GM12878 (cell line): Measurements from ENCODE around the gene NAP1L4. TPM values are rescaled to one million over a fixed set of nuclear protein-coding genes. Genes with fewer than 3 reads are reported as not detected.

Experiments used
- ATAC-seq: fragments of 200-7000 bp; cut with Tn5 transposase; 3 replicates; pipeline ENCODE4 v1.9.1; 2020; ENCODE audit warnings: mild to moderate bottlenecking, moderate library complexity
- BruUV-seq: library from RNA; stranded (reverse); fragments of 400-500 nt; replicated peaks from 2 replicates; lab custom pipeline; 2021; lab: Mats Ljungman, UMichigan
- CTCF ChIA-PET: fragments of 300-600 bp; sonication (Branson Sonifier 250); formaldehyde crosslinking; extraction: SDS; loops from one replicate; lab custom pipeline; 2021; ENCODE audit warnings: inconsistent platforms; lab: Yijun Ruan, JAX
- POLR2A ChIA-PET: fragments of 350-600 bp; formaldehyde crosslinking; extraction: SDS; loops from one replicate; lab custom pipeline; 2021; ENCODE audit warnings: inconsistent platforms; lab: Charles Lee
- RAD21 ChIA-PET: fragments of 300-600 bp; sonication (Branson Sonifier 250); formaldehyde crosslinking; loops from one replicate; lab custom pipeline; 2023; ENCODE audit warnings: antibody characterized with exemption; ENCODE audit not compliant: unreplicated experiment; lab: Charles Lee
- SMC1A ChIA-PET: fragments of 300-600 bp; sonication (Branson Sonifier 250); formaldehyde crosslinking; loops from one replicate; lab custom pipeline; 2023; ENCODE audit not compliant: unreplicated experiment, uncharacterized antibody; lab: Charles Lee
- DNase-seq: peaks from one replicate; pipeline ENCODE4 v3.0.0-alpha.2; 2011; ENCODE audit warnings: low read depth, low spot score
- FAIRE-seq: peaks from 3 replicates; lab custom pipeline; 2011; peaks lifted over from hg19 to GRCh38; lab: Jason Lieb, UNC
- H2AFZ ChIP-seq: 2 replicates; pipeline ENCODE4 v1.6.0; 2011; ENCODE audit warnings: low read depth, low read length, control low read depth; ENCODE audit not compliant: control insufficient read depth
- H3K27ac ChIP-seq: 2 replicates; pipeline ENCODE4 v1.5.1; 2011; ENCODE audit warnings: control low read depth; ENCODE audit not compliant: control insufficient read depth, insufficient read depth
- H3K27me3 ChIP-seq, 2 experiments: replicated peaks in 1 of 2; 2 replicates each; pipeline versions ENCODE4 v1.6.0 to v1.6.1; 2011; ENCODE audit warnings: low read length in 1 of 2; ENCODE audit not compliant: control insufficient read depth in 2 of 2, insufficient read depth in 2 of 2
- H3K36me3 ChIP-seq, 2 experiments: 2 replicates each; pipeline ENCODE4 v1.5.1; 2011; ENCODE audit warnings: low read length in 1 of 2; ENCODE audit not compliant: control insufficient read depth in 2 of 2, insufficient read depth in 2 of 2
- H3K4me1 ChIP-seq: 2 replicates; pipeline ENCODE4 v1.6.1; 2011; ENCODE audit warnings: mild to moderate bottlenecking, low read length, moderate library complexity, mixed read lengths; ENCODE audit not compliant: control insufficient read depth, insufficient read depth
- H3K4me2 ChIP-seq: 2 replicates; pipeline ENCODE4 v1.6.0; 2011; ENCODE audit warnings: control low read depth; ENCODE audit not compliant: control insufficient read depth, insufficient read depth
- H3K4me3 ChIP-seq: fragments of 200-600 bp; sonication (generic); 2 replicates; pipeline ENCODE4 v1.5.1; 2016
- H3K79me2 ChIP-seq: 2 replicates; pipeline ENCODE4 v1.6.0; 2011; ENCODE audit warnings: low read length; ENCODE audit not compliant: control insufficient read depth, insufficient read depth
- H3K9ac ChIP-seq: 2 replicates; pipeline ENCODE4 v1.8.0; 2011; ENCODE audit warnings: low read length, control low read depth, mixed read lengths; ENCODE audit not compliant: control insufficient read depth, insufficient read depth
- H3K9me3 ChIP-seq: replicated peaks from 3 replicates; pipeline ENCODE4 v1.5.1; 2011; ENCODE audit warnings: mild to moderate bottlenecking, low read length; ENCODE audit not compliant: control insufficient read depth, insufficient read depth
- H4K20me1 ChIP-seq: 2 replicates; pipeline ENCODE4 v1.6.0; 2011; ENCODE audit not compliant: control insufficient read depth, insufficient read depth
- ATF3 ChIP-seq: IDR thresholded peaks from 2 replicates; pipeline ENCODE4 v1.6.1; 2011; ENCODE audit warnings: low read depth, mild to moderate bottlenecking, low read length, moderate library complexity, borderline replicate concordance; ENCODE audit errors: extremely low read depth
- ETV6 ChIP-seq, 2 experiments: fragments of 450-650 bp in 1 of 2; IDR thresholded peaks in 1 of 2; conservative IDR thresholded peaks in 1 of 2; 2 replicates each; pipeline ENCODE4 v1.6.1; 2014; ENCODE audit warnings: antibody characterized with exemption in 1 of 2, borderline replicate concordance in 1 of 2, low read depth in 1 of 2, mild to moderate bottlenecking in 1 of 2, moderate library complexity in 1 of 2
- IKZF2 ChIP-seq, 2 experiments: fragments of 450-650 bp; IDR thresholded peaks; 2 replicates each; pipeline ENCODE4 v1.6.1; 2017; ENCODE audit warnings: mild to moderate bottlenecking in 2 of 2, moderate library complexity in 2 of 2
- NR2C1 ChIP-seq: fragments of 450-650 bp; IDR thresholded peaks from 2 replicates; pipeline ENCODE4 v1.6.1; 2017; ENCODE audit warnings: antibody characterized with exemption, mild to moderate bottlenecking, moderate library complexity
- PKNOX1 ChIP-seq: fragments of 450-650 bp; IDR thresholded peaks from 2 replicates; pipeline ENCODE4 v1.6.1; 2016; ENCODE audit warnings: mild to moderate bottlenecking
- POLR2A ChIP-seq: IDR thresholded peaks from 2 replicates; pipeline ENCODE4 v1.6.1; 2011; ENCODE audit warnings: low read depth, mild to moderate bottlenecking, low read length
- RB1 ChIP-seq: fragments of 450-650 bp; formaldehyde crosslinking; IDR thresholded peaks from 2 replicates; pipeline ENCODE4 v1.6.1; 2017; ENCODE audit warnings: mild to moderate bottlenecking, borderline replicate concordance
- WGBS: methylation state at CpG from one replicate; pipeline ENCODE4 v1.1.6; 2016; ENCODE audit warnings: low lambda C conversion rate; ENCODE audit not compliant: insufficient replicate concordance, insufficient coverage; ENCODE audit errors: missing lambda C conversion rate; 5-methylcytosine and 5-hydroxymethylcytosine counted together
- in situ Hi-C: fragments of 300-500 bp; cut with MboI; formaldehyde crosslinking; loops from 9 replicates; pipeline ENCODE4 v1.14.3; 2018; ENCODE audit warnings: mixed read lengths
- intact Hi-C: fragments of 100-400 bp; cut with micrococcal nuclease; formaldehyde crosslinking; loops from one replicate; pipeline ENCODE4 v1.14.2; 2022; ENCODE audit not compliant: unreplicated experiment
- polyA plus RNA-seq, 11 experiments: library from polyadenylated mRNA; depleted of rRNA in 4 of 11; unstranded in 6 of 11; stranded (reverse) in 5 of 11; fragments of >200 nt; fragmentation: Nextera tagmentation in 4 of 11; fragmentation: Illumina TruSeq in 1 of 11; extraction: Ambion mirVana in 4 of 11; extraction: Trizol in 1 of 11; gene quantifications; 1 replicate in 1 of 11; 2 replicates in 10 of 11; pipeline versions ENCODE4 v1.2.1 to v1.2.3, GENCODE V29; 2011 to 2016; ENCODE audit warnings: inconsistent platforms in 2 of 11, missing spikeins in 2 of 11, low read depth in 1 of 11
- total RNA-seq, 4 experiments: library from RNA; depleted of rRNA in 3 of 4; stranded (reverse); fragments of >200 nt in 3 of 4; fragmentation: Illumina TruSeq in 1 of 4; extraction: Trizol in 1 of 4; gene quantifications; 2 replicates each; pipeline versions ENCODE4 v1.2.1 to v1.2.3, GENCODE V29; 2013 to 2021
- TF ChIP-seq, protein P1 (sequence below): IDR thresholded peaks from 2 replicates; pipeline ENCODE4 v1.6.1; 2011; ENCODE audit warnings: mild to moderate bottlenecking, low read depth, low read length, moderate library complexity; ENCODE audit not compliant: insufficient replicate concordance

Gene NAP1L4
- total and polyA plus RNA-seq, 10 of the 15 experiments (the other 5 are each of a cell fraction or from before 2014, with no cell fraction given): 24.8 to 198 (median 114) TPM

- ATAC-seq (peak; percentile 18), FAIRE-seq (no peak), DNase-seq (no peak)
- peaks cover 3% of the 10 kb centered on the region; the same call in 1 of the 2 replicates for H3K4me1 ChIP-seq
- no TSS peak for BruUV-seq
- no peak overlapping the region for H3K4me2 ChIP-seq
- no peak overlapping the region for H3K27ac ChIP-seq
- CTCF ChIA-PET: interaction anchor here (1.0 to 3.2 kb wide), 2 partner anchors 7 to 11 kb away, joined by 3 to 9 read pairs; partner anchors contain the start of gene PHLDA2
- H2AFZ ChIP-seq: no peak overlapping the region
- no peaks in the 10 kb centered on the region; the same call in 1 of the 2 replicates for H4K20me1 ChIP-seq
- H3K36me3 ChIP-seq: peaks cover 8 to 9% of the 10 kb centered on the region in 2 experiments; a peak in 3 of 4 replicates
- intact Hi-C loops: no loop called here
- POLR2A ChIA-PET: interaction anchor here (1.4 kb wide), 1 partner anchor 12 kb away, joined by 5 read pairs; the partner anchor contains the start of gene PHLDA2
- H3K27me3 ChIP-seq: no peaks in the 10 kb centered on the region
- no peak overlapping the region for H3K9ac ChIP-seq
- WGBS: 54% methylated on average over 8 of the region's 10 CpGs
- TF ChIP-seq POLR2A (peak; percentile 65), NR2C1 (no peak)
- SMC1A ChIA-PET: no interaction called here
- in situ Hi-C loops: no loop called here
- peaks cover 7% of the 10 kb centered on the region; the same call in 2 of the 3 replicates for H3K9me3 ChIP-seq
- no peak overlapping the region for H3K4me3 ChIP-seq
- no peaks in the 10 kb centered on the region for H3K79me2 ChIP-seq
- RAD21 ChIA-PET: no interaction called here
Measured at GRCh38 chr11:2940921-2941821, 51.0 kb downstream of the NAP1L4 start.

- H3K4me2 ChIP-seq: no peak overlapping the region
- H3K27ac ChIP-seq: no peak overlapping the region
- RAD21 ChIA-PET: no interaction called here
- H3K4me1 ChIP-seq: no peaks in the 10 kb centered on the region
- H3K4me3 ChIP-seq: no peak overlapping the region
- H3K36me3 ChIP-seq: peaks cover 6 to 8% of the 10 kb centered on the region in 2 experiments; a peak in 3 of 4 replicates
- SMC1A ChIA-PET: no interaction called here
- no peak overlapping the region for H3K9ac ChIP-seq
- BruUV-seq: no TSS peak
- H4K20me1 ChIP-seq: no peaks in the 10 kb centered on the region; the same call in 1 of the 2 replicates
- DNase-seq: no peak
- H3K9me3 ChIP-seq: peaks cover 7% of the 10 kb centered on the region; the same call in 2 of the 3 replicates
- WGBS: 63% methylated on average over 16 of the region's 16 CpGs
- no peak for FAIRE-seq
- TF ChIP-seq RB1: no peak
- TF ChIP-seq, protein P1, sequence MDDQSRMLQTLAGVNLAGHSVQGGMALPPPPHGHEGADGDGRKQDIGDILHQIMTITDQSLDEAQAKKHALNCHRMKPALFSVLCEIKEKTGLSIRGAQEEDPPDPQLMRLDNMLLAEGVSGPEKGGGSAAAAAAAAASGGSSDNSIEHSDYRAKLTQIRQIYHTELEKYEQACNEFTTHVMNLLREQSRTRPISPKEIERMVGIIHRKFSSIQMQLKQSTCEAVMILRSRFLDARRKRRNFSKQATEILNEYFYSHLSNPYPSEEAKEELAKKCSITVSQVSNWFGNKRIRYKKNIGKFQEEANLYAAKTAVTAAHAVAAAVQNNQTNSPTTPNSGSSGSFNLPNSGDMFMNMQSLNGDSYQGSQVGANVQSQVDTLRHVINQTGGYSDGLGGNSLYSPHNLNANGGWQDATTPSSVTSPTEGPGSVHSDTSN: peak; percentile 58
- TF ChIP-seq ETV6 (conservative IDR thresholded peaks at IDR 0.05 in 1 of 2, IDR thresholded peaks at IDR 0.05 in 1 of 2; ENCODE audit: borderline replicate concordance in 1 of 2, low read depth in 1 of 2): no peak
- TF ChIP-seq PKNOX1: peak; percentile 67
- no peak for TF ChIP-seq IKZF2 (IDR thresholded peaks at IDR 0.05)
- TF ChIP-seq ATF3: no peak
- CTCF ChIA-PET: interaction anchor here (3.2 kb wide), 1 partner anchor 10 kb away, joined by 9 read pairs; the partner anchor contains the start of gene PHLDA2
- peak; percentile 71 for ATAC-seq
- intact Hi-C loops (no loop called here), in situ Hi-C loops (no loop called here)
- H2AFZ ChIP-seq: no peak overlapping the region
- H3K79me2 ChIP-seq: no peaks in the 10 kb centered on the region
- no peaks in the 10 kb centered on the region for H3K27me3 ChIP-seq
- POLR2A ChIA-PET: interaction anchor here (1.4 kb wide), 1 partner anchor 11 kb away, joined by 5 read pairs; the partner anchor contains the start of gene PHLDA2
Measured at GRCh38 chr11:2940147-2940920, 51.8 kb downstream of the NAP1L4 start.
